Subcutaneous abdominal adipose tissue (tissue), 5 donors: ENCODE results near the gene CAPN8.
A peak's percentile ranks its signal among the peaks of the same experiment; 100 is the strongest.

ENCODE experiments used
- H3K27ac ChIP-seq: one replicate; pipeline ENCODE4 v1.7.0; 2013; ENCODE audit warnings: low read depth, mild to moderate bottlenecking, inconsistent platforms, low read length, moderate library complexity
- H3K27me3 ChIP-seq, 5 donors: one replicate each; pipeline ENCODE4 v1.7.0; 2013; ENCODE audit warnings: low read length in 5 of 5, inconsistent platforms in 1 of 5; ENCODE audit not compliant: control insufficient read depth in 5 of 5, insufficient read depth in 4 of 5
- H3K36me3 ChIP-seq, 5 donors: one replicate each; pipeline ENCODE4 v1.7.0; 2013; ENCODE audit warnings: low read length in 5 of 5; ENCODE audit not compliant: control insufficient read depth in 5 of 5, insufficient read depth in 5 of 5
- H3K4me1 ChIP-seq, 5 donors: one replicate each; pipeline ENCODE4 v1.7.0; 2013; ENCODE audit warnings: low read length in 5 of 5, mild to moderate bottlenecking in 3 of 5, moderate library complexity in 1 of 5; ENCODE audit not compliant: control insufficient read depth in 5 of 5, insufficient read depth in 5 of 5
- H3K4me3 ChIP-seq, 5 donors: one replicate each; pipeline ENCODE4 v1.7.0; 2013; ENCODE audit warnings: low read length in 5 of 5, low read depth in 1 of 5
- H3K9ac ChIP-seq, 5 donors: one replicate each; pipeline ENCODE4 v1.7.0; 2013; ENCODE audit warnings: low read length in 5 of 5, mild to moderate bottlenecking in 4 of 5, moderate library complexity in 3 of 5
- H3K9me3 ChIP-seq, 5 donors: one replicate each; pipeline ENCODE4 v1.7.0; 2013; ENCODE audit warnings: low read length in 5 of 5; ENCODE audit not compliant: control insufficient read depth in 5 of 5
- donor health status: healthy.
- donor health status: healthy.
- donor health status: healthy.
- donor health status: healthy.
- donor health status: healthy.

Gene CAPN8

GRCh38 chr1:223680188-223680587 lies 14.7 kb upstream of the CAPN8 start:
- Histone ChIP-seq H3K9me3 (peaks cover 0 to 2% (median 0%) of the 10 kb centered on the region in 5 donors), H3K4me3 (no peak overlapping the region), H3K36me3 (no peaks in the 10 kb centered on the region), H3K27me3 (peaks cover 0 to 4% (median 0%) of the 10 kb centered on the region in 5 donors), H3K27ac (no peak overlapping the region), H3K4me1 (no peaks in the 10 kb centered on the region), H3K9ac (no peak overlapping the region)

DNA sequence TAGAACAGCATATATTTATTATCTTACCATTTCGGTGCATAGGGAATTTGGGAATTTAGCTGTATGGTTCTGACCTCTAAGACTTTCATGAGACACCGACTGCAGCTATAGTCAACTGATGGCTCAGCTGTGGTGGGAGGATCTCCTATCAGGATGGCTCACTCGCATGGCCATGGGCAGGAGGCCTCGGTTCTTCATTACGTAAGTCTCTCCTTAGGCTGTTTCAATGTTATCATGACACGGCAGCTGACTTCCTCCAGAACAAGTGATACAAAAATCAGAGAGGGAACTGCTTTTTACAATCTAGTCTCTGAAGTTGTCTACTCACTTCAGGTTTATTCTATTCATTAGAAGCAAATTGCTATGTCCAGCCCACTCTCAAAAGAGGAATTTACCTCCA lies 13.3 kb upstream of the CAPN8 start:
- no peaks in the 10 kb centered on the region for H3K4me1 ChIP-seq
- H3K27me3 ChIP-seq, result peaks cover 0 to 4% (median 0%) of the 10 kb centered on the region in 5 donors
- peaks cover 0 to 8% (median 3%) of the 10 kb centered on the region in 5 donors for H3K9me3 ChIP-seq
- H3K9ac ChIP-seq, result no peak overlapping the region
- H3K4me3 ChIP-seq, result no peak overlapping the region
- H3K27ac ChIP-seq, result no peak overlapping the region
- no peaks in the 10 kb centered on the region for H3K36me3 ChIP-seq

DNA sequence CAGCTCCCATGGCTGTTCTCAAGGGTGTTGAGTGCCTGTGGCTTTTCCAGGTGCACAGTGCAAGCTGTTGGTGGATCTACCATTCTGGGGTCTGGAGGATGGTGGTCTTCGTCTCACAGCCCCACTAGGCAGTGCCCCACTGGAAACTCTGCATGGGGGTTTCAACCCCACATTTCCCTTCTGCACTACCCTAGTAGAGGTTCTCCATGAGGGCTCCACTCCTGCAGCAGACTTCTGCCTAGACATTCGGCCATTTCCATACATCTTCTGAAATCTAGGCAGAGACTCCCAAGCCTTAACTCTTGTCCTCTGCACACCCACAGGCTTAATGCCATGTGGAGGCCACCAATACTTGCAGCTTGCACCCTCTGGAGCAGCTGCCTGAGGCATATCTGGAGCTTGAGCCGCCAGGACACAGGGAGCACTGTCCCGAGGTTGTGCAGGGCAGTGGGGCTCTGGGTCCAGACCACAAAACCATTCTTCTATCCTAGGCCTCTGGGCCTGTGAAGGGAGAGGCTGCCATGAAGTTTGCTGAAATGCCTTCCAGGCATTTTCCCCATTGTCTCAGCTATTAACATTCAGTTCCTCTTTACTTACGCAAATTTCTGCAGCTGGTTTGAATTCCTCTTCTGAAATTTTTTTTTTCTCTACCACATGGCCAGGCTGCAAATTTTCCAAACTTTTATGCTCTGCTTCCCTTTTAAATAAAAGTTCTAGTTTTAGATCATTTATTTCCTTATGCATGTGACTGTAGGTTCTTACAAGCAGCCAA lies 8.8 kb upstream of the CAPN8 start:
- Histone ChIP-seq H3K4me1 (no peaks in the 10 kb centered on the region), H3K4me3 (peak overlapping the region in 1 of 5 donors; percentile 28), H3K36me3 (no peaks in the 10 kb centered on the region), H3K27me3 (no peaks in the 10 kb centered on the region), H3K9ac (no peak overlapping the region), H3K27ac (no peak overlapping the region), H3K9me3 (peaks cover 0 to 9% (median 3%) of the 10 kb centered on the region in 5 donors)

GRCh38 chr1:223670458-223671159 lies 5.1 kb upstream of the CAPN8 start:
- H3K4me3 ChIP-seq, result no peak overlapping the region
- H3K27me3 ChIP-seq, result no peaks in the 10 kb centered on the region
- H3K4me1 ChIP-seq, result no peaks in the 10 kb centered on the region
- no peak overlapping the region for H3K9ac ChIP-seq
- H3K36me3 ChIP-seq, result no peaks in the 10 kb centered on the region
- peaks cover 0 to 9% (median 3%) of the 10 kb centered on the region in 5 donors for H3K9me3 ChIP-seq
- H3K27ac ChIP-seq, result no peak overlapping the region

GRCh38 chr1:223669003-223669795 lies 3.7 kb upstream of the CAPN8 start:
- H3K36me3 ChIP-seq, result no peaks in the 10 kb centered on the region
- H3K27me3 ChIP-seq, result no peaks in the 10 kb centered on the region
- no peaks in the 10 kb centered on the region for H3K4me1 ChIP-seq
- H3K27ac ChIP-seq, result no peak overlapping the region
- no peak overlapping the region for H3K4me3 ChIP-seq
- peaks cover 0 to 4% (median under 1%) of the 10 kb centered on the region in 5 donors for H3K9me3 ChIP-seq
- no peak overlapping the region for H3K9ac ChIP-seq

DNA sequence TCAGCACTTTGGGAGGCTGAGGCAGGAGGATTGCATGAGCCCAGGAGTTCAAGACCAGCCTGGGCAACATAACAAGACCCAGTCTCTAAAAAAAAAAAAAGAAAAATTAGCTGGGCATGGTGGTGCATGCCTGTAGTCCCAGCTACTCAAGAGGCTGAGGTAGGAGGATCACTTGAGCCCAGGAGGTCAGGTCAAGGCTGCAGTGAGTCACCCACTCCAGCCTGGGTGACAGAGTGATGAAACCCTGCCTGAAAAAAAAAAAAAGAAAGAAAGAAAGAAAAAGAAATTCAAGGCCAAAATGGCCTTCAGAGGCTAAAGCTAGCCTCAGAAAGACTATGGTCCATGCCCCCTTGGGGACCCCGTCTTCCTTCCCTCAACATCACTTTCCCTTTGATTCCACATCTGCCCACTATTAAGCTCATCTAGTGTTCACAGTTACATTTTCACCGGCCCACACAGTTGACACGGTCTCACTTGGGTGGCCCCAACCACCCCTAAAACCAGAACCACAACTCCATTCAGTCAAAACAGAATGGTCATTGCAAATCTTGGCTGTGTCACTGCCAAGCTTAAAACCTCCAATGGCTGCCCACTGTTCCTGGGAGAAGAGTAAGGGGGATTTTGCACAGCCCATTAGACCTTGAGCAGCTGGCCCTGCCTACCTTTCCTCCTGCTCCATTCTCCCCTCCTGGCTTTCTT lies 2.1 kb upstream of the CAPN8 start:
- H3K27ac ChIP-seq, result no peak overlapping the region
- no peaks in the 10 kb centered on the region for H3K4me1 ChIP-seq
- no peak overlapping the region for H3K4me3 ChIP-seq
- no peaks in the 10 kb centered on the region for H3K9me3 ChIP-seq
- H3K27me3 ChIP-seq, result peaks cover 0 to 2% (median 0%) of the 10 kb centered on the region in 5 donors
- H3K36me3 ChIP-seq, result no peaks in the 10 kb centered on the region
- no peak overlapping the region for H3K9ac ChIP-seq

DNA sequence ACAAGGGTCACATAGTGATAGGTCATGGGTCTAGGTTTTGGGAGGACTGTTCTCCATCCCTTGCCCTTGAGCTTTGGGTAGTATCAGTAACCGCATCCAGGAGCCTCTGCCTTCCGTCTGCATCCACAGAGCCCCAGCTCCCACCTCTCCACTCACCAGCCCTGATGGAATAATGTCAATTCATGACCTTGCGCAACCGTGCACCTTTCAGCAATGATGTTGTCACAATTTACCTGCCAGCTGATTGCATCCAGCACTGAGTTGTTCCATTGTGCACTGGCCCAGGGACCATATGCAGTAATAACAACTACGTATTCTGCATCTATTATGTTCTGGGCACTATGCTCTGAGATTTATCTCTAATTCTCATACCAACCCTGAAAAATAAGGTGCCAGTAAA lies 1.4 kb downstream of the CAPN8 start:
- no peak overlapping the region for H3K4me3 ChIP-seq
- no peaks in the 10 kb centered on the region for H3K9me3 ChIP-seq
- H3K27ac ChIP-seq, result no peak overlapping the region
- H3K4me1 ChIP-seq, result no peaks in the 10 kb centered on the region
- H3K9ac ChIP-seq, result no peak overlapping the region
- no peaks in the 10 kb centered on the region for H3K36me3 ChIP-seq
- peaks cover 0 to 3% (median 0%) of the 10 kb centered on the region in 5 donors for H3K27me3 ChIP-seq

DNA sequence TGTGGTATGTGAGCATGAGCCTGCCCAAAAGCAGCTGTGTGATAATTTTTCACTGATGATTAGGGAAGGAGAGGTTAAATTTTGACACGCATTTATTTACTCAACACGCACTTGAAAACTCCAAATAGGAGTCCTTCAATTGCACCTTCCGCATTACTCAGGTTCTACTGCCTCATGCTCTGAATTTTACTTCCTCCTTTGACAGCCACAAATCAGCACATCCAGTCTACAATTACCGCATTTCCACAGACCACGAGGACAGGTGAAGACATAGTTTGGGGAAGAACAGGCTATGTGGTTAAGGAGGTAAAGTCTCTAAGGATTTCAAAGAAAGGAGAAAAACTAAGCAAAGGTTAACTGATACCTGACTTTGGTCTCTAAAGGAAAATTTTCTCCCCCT lies 2.6 kb downstream of the CAPN8 start:
- Histone ChIP-seq H3K4me3 (no peak overlapping the region), H3K4me1 (no peaks in the 10 kb centered on the region), H3K27ac (no peak overlapping the region), H3K9me3 (no peaks in the 10 kb centered on the region), H3K9ac (no peak overlapping the region), H3K27me3 (peaks cover 0 to 3% (median 0%) of the 10 kb centered on the region in 5 donors), H3K36me3 (no peaks in the 10 kb centered on the region)

DNA sequence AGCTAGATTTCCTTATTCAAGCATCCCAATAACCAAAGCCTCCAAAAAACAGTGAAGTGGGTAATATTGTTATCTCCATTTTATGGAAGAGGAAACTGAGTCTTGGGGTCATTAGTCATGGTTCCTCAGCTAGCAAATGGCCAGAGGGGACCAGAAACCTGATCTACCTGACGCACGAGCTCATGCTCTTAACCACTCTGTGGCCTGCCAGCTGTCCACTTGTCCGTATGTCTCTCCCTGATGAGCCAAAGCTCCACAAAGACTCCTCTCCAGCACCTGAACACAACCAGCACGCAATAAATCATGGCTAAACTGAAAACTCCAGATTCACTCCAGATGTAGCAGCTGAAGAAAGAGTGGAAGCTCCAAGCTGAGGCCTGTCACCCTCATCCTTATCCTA lies 5.8 kb downstream of the CAPN8 start:
- H3K36me3 ChIP-seq, result no peaks in the 10 kb centered on the region
- H3K4me1 ChIP-seq, result no peaks in the 10 kb centered on the region
- H3K9ac ChIP-seq, result no peak overlapping the region
- no peak overlapping the region for H3K4me3 ChIP-seq
- H3K27ac ChIP-seq, result no peak overlapping the region
- H3K9me3 ChIP-seq, result no peaks in the 10 kb centered on the region
- H3K27me3 ChIP-seq, result peaks cover 0 to 3% (median 2%) of the 10 kb centered on the region in 5 donors
